IMR-90 (cell line): ENCODE data around the gene TMEM141.

Experiments
- CEBPB ChIP-seq: IDR thresholded peaks from 2 replicates; pipeline ENCODE4 v1.6.1; 2012; ENCODE audit warnings: low read depth, low read length, improper control_type of control experiment
- CTCF ChIP-seq: conservative IDR thresholded peaks from 2 replicates; pipeline ENCODE4 v1.5.1; 2012; ENCODE audit warnings: mild to moderate bottlenecking, low read depth, low read length, improper control_type of control experiment
- ELK1 ChIP-seq: fragments of 150-350 bp; IDR thresholded peaks from 2 replicates; pipeline ENCODE4 v1.6.1; 2016; ENCODE audit warnings: low read depth, mild to moderate bottlenecking, low read length, moderate library complexity, borderline replicate concordance
- MAFK ChIP-seq: IDR thresholded peaks from 2 replicates; pipeline ENCODE4 v1.6.1; 2012; ENCODE audit warnings: low read depth, low read length, improper control_type of control experiment
- MAZ ChIP-seq: IDR thresholded peaks from 2 replicates; pipeline ENCODE4 v1.6.1; 2012; ENCODE audit warnings: low read depth, mild to moderate bottlenecking, low read length, improper control_type of control experiment, moderate library complexity, borderline replicate concordance
- POLR2A ChIP-seq: IDR thresholded peaks from 2 replicates; pipeline ENCODE4 v1.6.1; 2012; ENCODE audit warnings: mild to moderate bottlenecking, low read depth, low read length
- RAD21 ChIP-seq: IDR thresholded peaks from 2 replicates; pipeline ENCODE4 v1.6.1; 2012; ENCODE audit warnings: low read length, improper control_type of control experiment
- RCOR1 ChIP-seq: IDR thresholded peaks from 2 replicates; pipeline ENCODE4 v1.6.1; 2012; ENCODE audit warnings: mild to moderate bottlenecking, low read length, improper control_type of control experiment; ENCODE audit not compliant: insufficient replicate concordance
- RFX5 ChIP-seq: IDR thresholded peaks from 2 replicates; pipeline ENCODE4 v1.8.0; 2012; ENCODE audit warnings: low read depth, mild to moderate bottlenecking, low read length, moderate library complexity
- SMC3 ChIP-seq: fragments of 150-350 bp; IDR thresholded peaks from 2 replicates; pipeline ENCODE4 v1.6.1; 2016; ENCODE audit warnings: low read depth, mild to moderate bottlenecking, antibody characterized with exemption, low read length, moderate library complexity

GRCh38 chr9:136837146-136837855 is 46.2 kb downstream of the TMEM141 start:
- TF ChIP-seq RFX5 (no peak), CTCF (no peak), POLR2A (no peak), MAZ (no peak), RCOR1 (no peak), ELK1 (no peak), SMC3 (no peak), CEBPB (no peak), MAFK (no peak), RAD21 (no peak)
